Activated T-helper 2 cell treated with anti-CD3 and anti-CD28 coated beads, Interferon-gamma antibody, Interleukin-2, Interleukin-4, amounts not matched to agents 10 μg/mL and 5 μg/mL and 100 μg/mL, durations not matched to agents 14 hours and 24 hours and 36 hours (primary cell): Measurements from ENCODE around the gene AOPEP. TPM values are rescaled to one million over a fixed set of nuclear protein-coding genes. Genes with fewer than 3 reads are reported as not detected.

ENCODE experiments used
- DNase-seq: peaks from one replicate; pipeline ENCODE4 v3.0.0; 2021; ENCODE audit warnings: low spot score
- H3K27ac Mint-ChIP-seq: one replicate; pipeline ENCODE4 v1.8.0; 2021; ENCODE audit warnings: mixed read lengths
- H3K27me3 Mint-ChIP-seq: one replicate; pipeline ENCODE4 v1.8.0; 2021; ENCODE audit warnings: low read depth, mixed read lengths
- H3K36me3 Mint-ChIP-seq: one replicate; pipeline ENCODE4 v1.8.0; 2021; ENCODE audit warnings: low read depth, mixed read lengths
- H3K4me1 Mint-ChIP-seq: one replicate; pipeline ENCODE4 v1.8.0; 2021; ENCODE audit warnings: low read depth, mixed read lengths
- H3K4me3 Mint-ChIP-seq: one replicate; pipeline ENCODE4 v1.8.0; 2021; ENCODE audit warnings: low read depth, mild to moderate bottlenecking, moderate library complexity, mixed read lengths
- H3K9me3 Mint-ChIP-seq: one replicate; pipeline ENCODE4 v1.8.0; 2021; ENCODE audit warnings: mixed read lengths
- intact Hi-C: fragments of 100-400 bp; cut with micrococcal nuclease; formaldehyde crosslinking; loops from one replicate; pipeline ENCODE4 v1.15.1; 2023
- total RNA-seq: library from RNA; stranded (reverse); gene quantifications from 2 replicates; pipeline ENCODE4 v1.2.3, GENCODE V29; 2022

The AOPEP gene
- total RNA-seq, 1 donor from 2014 or later, result 24.6 TPM

GRCh38 chr9:94754976-94755475 lies 28.5 kb downstream of the AOPEP start:
- H3K4me3 Mint-ChIP-seq, result no peak overlapping the region
- H3K4me1 Mint-ChIP-seq, result no peaks in the 10 kb centered on the region
- H3K27me3 Mint-ChIP-seq, result no peaks in the 10 kb centered on the region
- peaks cover 10% of the 10 kb centered on the region for H3K36me3 Mint-ChIP-seq
- H3K27ac Mint-ChIP-seq, result no peak overlapping the region
- intact Hi-C loops, result no loop called here
- no peak for DNase-seq
- peaks cover 3% of the 10 kb centered on the region for H3K9me3 Mint-ChIP-seq

GRCh38 chr9:94757158-94757557 lies 30.7 kb downstream of the AOPEP start:
- Mint-ChIP-seq H3K36me3 (peaks cover 9% of the 10 kb centered on the region), H3K27me3 (no peaks in the 10 kb centered on the region), H3K4me3 (no peak overlapping the region), H3K4me1 (peaks cover 4% of the 10 kb centered on the region), H3K27ac (no peak overlapping the region), H3K9me3 (no peaks in the 10 kb centered on the region)
- no peak for DNase-seq
- intact Hi-C loops, result no loop called here

GRCh38 chr9:94758031-94758430 lies 31.5 kb downstream of the AOPEP start:
- no peak overlapping the region for H3K4me3 Mint-ChIP-seq
- no peaks in the 10 kb centered on the region for H3K27me3 Mint-ChIP-seq
- no peaks in the 10 kb centered on the region for H3K9me3 Mint-ChIP-seq
- H3K36me3 Mint-ChIP-seq, result peaks cover 9% of the 10 kb centered on the region
- H3K27ac Mint-ChIP-seq, result no peak overlapping the region
- no peak for DNase-seq
- peaks cover 4% of the 10 kb centered on the region for H3K4me1 Mint-ChIP-seq
- intact Hi-C loops, result no loop called here

- H3K27ac Mint-ChIP-seq, result no peak overlapping the region
- no peak for DNase-seq
- H3K36me3 Mint-ChIP-seq, result peaks cover 9% of the 10 kb centered on the region
- intact Hi-C loops, result no loop called here
- H3K4me3 Mint-ChIP-seq, result no peak overlapping the region
- H3K4me1 Mint-ChIP-seq, result peaks cover 4% of the 10 kb centered on the region
- H3K9me3 Mint-ChIP-seq, result no peaks in the 10 kb centered on the region
- no peaks in the 10 kb centered on the region for H3K27me3 Mint-ChIP-seq
Measured at GRCh38 chr9:94758880-94759279, 32.4 kb downstream of the AOPEP start.

- Mint-ChIP-seq H3K27ac (no peak overlapping the region), H3K4me3 (no peak overlapping the region), H3K27me3 (no peaks in the 10 kb centered on the region), H3K9me3 (no peaks in the 10 kb centered on the region), H3K4me1 (peaks cover 4% of the 10 kb centered on the region), H3K36me3 (peaks cover 9% of the 10 kb centered on the region)
- no peak for DNase-seq
- intact Hi-C loops, result no loop called here
Measured at GRCh38 chr9:94760010-94760409, 33.5 kb downstream of the AOPEP start.

- intact Hi-C loops, result no loop called here
- Mint-ChIP-seq H3K4me1 (peaks cover 4% of the 10 kb centered on the region), H3K4me3 (no peak overlapping the region), H3K36me3 (peaks cover 9% of the 10 kb centered on the region), H3K9me3 (no peaks in the 10 kb centered on the region), H3K27ac (no peak overlapping the region), H3K27me3 (no peaks in the 10 kb centered on the region)
- DNase-seq, result no peak
Measured at GRCh38 chr9:94760660-94761059, 34.2 kb downstream of the AOPEP start.

GRCh38 chr9:94761481-94761880 lies 35.0 kb downstream of the AOPEP start:
- Mint-ChIP-seq H3K9me3 (no peaks in the 10 kb centered on the region), H3K27me3 (no peaks in the 10 kb centered on the region), H3K4me1 (peaks cover 4% of the 10 kb centered on the region), H3K36me3 (peaks cover 9% of the 10 kb centered on the region), H3K27ac (no peak overlapping the region), H3K4me3 (no peak overlapping the region)
- DNase-seq, result no peak
- intact Hi-C loops, result no loop called here

- no peak overlapping the region for H3K4me3 Mint-ChIP-seq
- H3K4me1 Mint-ChIP-seq, result peaks cover 14% of the 10 kb centered on the region
- no peak overlapping the region for H3K27ac Mint-ChIP-seq
- no peaks in the 10 kb centered on the region for H3K27me3 Mint-ChIP-seq
- no peaks in the 10 kb centered on the region for H3K9me3 Mint-ChIP-seq
- intact Hi-C loops, result no loop called here
- no peak for DNase-seq
- no peaks in the 10 kb centered on the region for H3K36me3 Mint-ChIP-seq
Measured at GRCh38 chr9:94767331-94768072, 41.0 kb downstream of the AOPEP start.

- peaks cover 14% of the 10 kb centered on the region for H3K4me1 Mint-ChIP-seq
Measured at GRCh38 chr9:94768766-94769165, 42.3 kb downstream of the AOPEP start.

GRCh38 chr9:94770334-94770733 lies 43.8 kb downstream of the AOPEP start:
- H3K9me3 Mint-ChIP-seq, result no peaks in the 10 kb centered on the region
- no peaks in the 10 kb centered on the region for H3K27me3 Mint-ChIP-seq
- peaks cover 5% of the 10 kb centered on the region for H3K36me3 Mint-ChIP-seq
- H3K4me3 Mint-ChIP-seq, result no peak overlapping the region
- peaks cover 14% of the 10 kb centered on the region for H3K4me1 Mint-ChIP-seq
- H3K27ac Mint-ChIP-seq, result no peak overlapping the region
- intact Hi-C loops, result no loop called here
- DNase-seq, result no peak

More at GRCh38 chr9:94768766-94769165, 42.3 kb downstream of the AOPEP start:
- intact Hi-C loops, result no loop called here
- DNase-seq, result no peak
- Mint-ChIP-seq H3K9me3 (no peaks in the 10 kb centered on the region), H3K4me3 (no peak overlapping the region), H3K27ac (no peak overlapping the region), H3K27me3 (no peaks in the 10 kb centered on the region), H3K36me3 (peaks cover 5% of the 10 kb centered on the region)

- H3K27me3 Mint-ChIP-seq, result no peaks in the 10 kb centered on the region
- H3K4me1 Mint-ChIP-seq, result peaks cover 14% of the 10 kb centered on the region
- H3K9me3 Mint-ChIP-seq, result no peaks in the 10 kb centered on the region
- intact Hi-C loops, result no loop called here
- peaks cover 5% of the 10 kb centered on the region for H3K36me3 Mint-ChIP-seq
- no peak for DNase-seq
- H3K27ac Mint-ChIP-seq, result no peak overlapping the region
- H3K4me3 Mint-ChIP-seq, result no peak overlapping the region
Measured at GRCh38 chr9:94771096-94771495, 44.6 kb downstream of the AOPEP start.

GRCh38 chr9:94772144-94772543 lies 45.6 kb downstream of the AOPEP start:
- Mint-ChIP-seq H3K4me1 (peaks cover 14% of the 10 kb centered on the region), H3K4me3 (no peak overlapping the region), H3K9me3 (no peaks in the 10 kb centered on the region), H3K27ac (no peak overlapping the region), H3K36me3 (peaks cover 5% of the 10 kb centered on the region), H3K27me3 (no peaks in the 10 kb centered on the region)
- intact Hi-C loops, result no loop called here
- no peak for DNase-seq

- Mint-ChIP-seq H3K4me3 (no peak overlapping the region), H3K4me1 (peaks cover 14% of the 10 kb centered on the region), H3K27ac (no peak overlapping the region), H3K9me3 (no peaks in the 10 kb centered on the region), H3K36me3 (peaks cover 5% of the 10 kb centered on the region), H3K27me3 (no peaks in the 10 kb centered on the region)
- no peak for DNase-seq
- intact Hi-C loops, result no loop called here
Measured at GRCh38 chr9:94772639-94773303, 46.3 kb downstream of the AOPEP start.
